Tibial artery (tissue), 4 donors: ENCODE measurements around the gene GTPBP6.
"Not testable (repeated sequence)": the region's sequence is repeated elsewhere in the genome, so short reads cannot be mapped to it uniquely, and the experiment has no call there.

Source experiments
- DNase-seq, 2 donors: peaks; one replicate each; pipeline ENCODE4 v3.0.0-alpha.2; 2019
- H3K27ac ChIP-seq, 2 donors: fragments of 200-600 bp; sonication (generic) in 1 of 2; 1 replicate in 1 of 2; 2 replicates in 1 of 2; pipeline ENCODE4 v1.5.1; 2018 to 2019; ENCODE audit warnings: mild to moderate bottlenecking in 1 of 2
- H3K27me3 ChIP-seq, 2 donors: fragments of 200-600 bp; sonication (generic) in 1 of 2; one replicate each; pipeline versions ENCODE4 v1.5.1 to v1.6.0; 2016 to 2019
- H3K36me3 ChIP-seq, 3 donors: fragments of 200-600 bp; sonication (generic) in 2 of 3; one replicate each; pipeline ENCODE4 v1.5.1; 2016 to 2019; ENCODE audit warnings: mild to moderate bottlenecking in 2 of 3
- H3K4me1 ChIP-seq, 4 donors: fragments of 200-600 bp; sonication (generic) in 2 of 4; 1 replicate in 3 of 4; 2 replicates in 1 of 4; pipeline ENCODE4 v1.5.1; 2016 to 2019
- H3K4me3 ChIP-seq, 2 donors: fragments of 200-600 bp; sonication (generic) in 1 of 2; 1 replicate in 1 of 2; 2 replicates in 1 of 2; pipeline ENCODE4 v1.5.1; 2018 to 2019; ENCODE audit warnings: mild to moderate bottlenecking in 2 of 2
- H3K9me3 ChIP-seq, 3 donors: fragments of 200-600 bp; sonication (generic) in 1 of 3; one replicate each; pipeline ENCODE4 v1.5.1; 2016 to 2019
- intact Hi-C: fragments of 100-400 bp; cut with DNase I; formaldehyde crosslinking; loops from one replicate; pipeline ENCODE4 v1.15.0; 2023; ENCODE audit warnings: low total_unique reads
- TF ChIP-seq, protein P1 (sequence below), 2 experiments: fragments of 200-600 bp in 1 of 2; fragments of 450-650 bp in 1 of 2; IDR thresholded peaks; one replicate each; pipeline ENCODE4 v1.5.1; 2017 to 2019; ENCODE audit warnings: antibody characterized with exemption in 2 of 2, mild to moderate bottlenecking in 1 of 2, moderate library complexity in 1 of 2

Gene GTPBP6

GRCh38 chrX:308821-309520 is 9.6 kb downstream of the GTPBP6 start:
- Histone ChIP-seq H3K27ac (no peak overlapping the region), H3K9me3 (peaks cover 0 to 10% (median 0%) of the 10 kb centered on the region in 3 donors), H3K4me1 (no peaks in the 10 kb centered on the region), H3K4me3 (no peak overlapping the region), H3K36me3 (peaks cover 74 to 100% (median 87%) of the 10 kb centered on the region in 3 donors), H3K27me3 (no peaks in the 10 kb centered on the region)
- intact Hi-C loops, result no loop called here
- peak; percentile 18 to 51 for DNase-seq
- TF ChIP-seq, protein P1, sequence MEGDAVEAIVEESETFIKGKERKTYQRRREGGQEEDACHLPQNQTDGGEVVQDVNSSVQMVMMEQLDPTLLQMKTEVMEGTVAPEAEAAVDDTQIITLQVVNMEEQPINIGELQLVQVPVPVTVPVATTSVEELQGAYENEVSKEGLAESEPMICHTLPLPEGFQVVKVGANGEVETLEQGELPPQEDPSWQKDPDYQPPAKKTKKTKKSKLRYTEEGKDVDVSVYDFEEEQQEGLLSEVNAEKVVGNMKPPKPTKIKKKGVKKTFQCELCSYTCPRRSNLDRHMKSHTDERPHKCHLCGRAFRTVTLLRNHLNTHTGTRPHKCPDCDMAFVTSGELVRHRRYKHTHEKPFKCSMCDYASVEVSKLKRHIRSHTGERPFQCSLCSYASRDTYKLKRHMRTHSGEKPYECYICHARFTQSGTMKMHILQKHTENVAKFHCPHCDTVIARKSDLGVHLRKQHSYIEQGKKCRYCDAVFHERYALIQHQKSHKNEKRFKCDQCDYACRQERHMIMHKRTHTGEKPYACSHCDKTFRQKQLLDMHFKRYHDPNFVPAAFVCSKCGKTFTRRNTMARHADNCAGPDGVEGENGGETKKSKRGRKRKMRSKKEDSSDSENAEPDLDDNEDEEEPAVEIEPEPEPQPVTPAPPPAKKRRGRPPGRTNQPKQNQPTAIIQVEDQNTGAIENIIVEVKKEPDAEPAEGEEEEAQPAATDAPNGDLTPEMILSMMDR (IDR thresholded peaks at IDR 0.05), result no peak

GRCh38 chrX:307261-308111 is 11.1 kb downstream of the GTPBP6 start:
- peaks cover 66 to 100% (median 84%) of the 10 kb centered on the region in 3 donors for H3K36me3 ChIP-seq
- peak; percentile 18 to 61 for DNase-seq
- H3K27ac ChIP-seq, result no peak overlapping the region
- TF ChIP-seq, protein P1 (IDR thresholded peaks at IDR 0.05), result no peak
- H3K4me1 ChIP-seq, result no peaks in the 10 kb centered on the region
- intact Hi-C loops, result no loop called here
- no peaks in the 10 kb centered on the region for H3K27me3 ChIP-seq
- no peak overlapping the region for H3K4me3 ChIP-seq
- H3K9me3 ChIP-seq, result peaks cover 0 to 12% (median 0%) of the 10 kb centered on the region in 3 donors

DNA sequence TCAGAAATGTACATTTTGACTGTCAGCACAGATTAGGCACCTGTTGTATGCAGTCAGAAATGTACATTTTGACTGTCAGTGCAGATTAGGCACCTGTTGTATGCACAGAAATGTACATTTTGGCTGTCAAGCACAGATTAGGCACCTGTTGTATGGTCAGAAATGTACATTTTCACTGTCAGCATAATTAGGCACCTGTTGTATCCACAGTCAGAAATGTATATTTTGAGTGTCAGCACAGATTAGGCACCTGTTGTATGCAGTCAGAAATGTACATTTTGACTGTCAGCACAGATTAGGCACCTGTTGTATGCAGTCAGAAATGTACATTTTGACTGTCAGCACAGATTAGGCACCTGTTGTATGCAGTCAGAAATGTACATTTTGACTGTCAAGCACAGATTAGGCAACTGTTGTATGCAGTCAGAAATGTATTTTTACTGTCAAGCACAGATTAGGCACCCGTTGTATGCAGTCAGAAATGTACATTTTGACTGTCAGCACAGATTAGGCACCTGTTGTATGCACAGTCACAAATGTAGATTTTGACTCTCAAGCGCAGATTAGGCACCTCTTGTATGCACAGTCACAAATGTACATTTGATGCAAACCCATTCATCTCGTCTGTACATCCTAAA is 11.9 kb downstream of the GTPBP6 start:
- H3K4me3 ChIP-seq, intact Hi-C loops, H3K4me1 ChIP-seq, H3K27ac ChIP-seq, H3K27me3 ChIP-seq, DNase-seq: not testable (repeated sequence)
- peaks cover 0 to 12% (median 3%) of the 10 kb centered on the region in 3 donors for H3K9me3 ChIP-seq
- peaks cover 62 to 100% (median 84%) of the 10 kb centered on the region in 3 donors for H3K36me3 ChIP-seq

- H3K4me3 ChIP-seq, H3K27ac ChIP-seq, H3K27me3 ChIP-seq, intact Hi-C loops, H3K4me1 ChIP-seq: not testable (repeated sequence)
- H3K36me3 ChIP-seq, result peaks cover 56 to 100% (median 82%) of the 10 kb centered on the region in 3 donors
- DNase-seq, result peak in 1 of 2 donors; percentile 10
- H3K9me3 ChIP-seq, result peaks cover 0 to 12% (median 7%) of the 10 kb centered on the region in 3 donors
Measured at GRCh38 chrX:305781-306613, 12.6 kb downstream of the GTPBP6 start.

- no peaks in the 10 kb centered on the region for H3K4me1 ChIP-seq
Measured at GRCh38 chrX:302975-303374, 15.6 kb downstream of the GTPBP6 start.

More at GRCh38 chrX:302975-303374, 15.6 kb downstream of the GTPBP6 start:
- H3K27me3 ChIP-seq, result no peaks in the 10 kb centered on the region
- TF ChIP-seq, protein P1 (IDR thresholded peaks at IDR 0.05), result no peak
- DNase-seq, result no peak
- intact Hi-C loops, result no loop called here
- no peak overlapping the region for H3K27ac ChIP-seq
- no peak overlapping the region for H3K4me3 ChIP-seq
- peaks cover 0 to 12% (median 7%) of the 10 kb centered on the region in 3 donors for H3K9me3 ChIP-seq
- H3K36me3 ChIP-seq, result peaks cover 36 to 72% (median 64%) of the 10 kb centered on the region in 3 donors
